SJCRH30 (cell line): Measurements from ENCODE around the gene RIC8B. TPM values are rescaled to one million over a fixed set of nuclear protein-coding genes. Genes with fewer than 3 reads are reported as not detected.

Source experiments
- DNase-seq, 2 experiments: peaks; one replicate each; pipeline ENCODE4 v3.0.0-alpha.2; 2015 to 2020
- H3K27ac ChIP-seq: fragments of 250-450 bp; sonication (Bioruptor Pico); 2 replicates; pipeline ENCODE4 v1.5.1; 2020; ENCODE audit warnings: mild to moderate bottlenecking, moderate library complexity
- H3K27me3 ChIP-seq: fragments of 250-450 bp; sonication (Bioruptor Pico); 2 replicates; pipeline ENCODE4 v1.5.1; 2020; ENCODE audit warnings: mild to moderate bottlenecking, moderate library complexity
- H3K36me3 ChIP-seq: fragments of 250-450 bp; sonication (Bioruptor Pico); 2 replicates; pipeline ENCODE4 v1.5.1; 2020; ENCODE audit warnings: mild to moderate bottlenecking, moderate library complexity
- H3K4me1 ChIP-seq: fragments of 250-450 bp; sonication (Bioruptor Pico); 2 replicates; pipeline ENCODE4 v1.5.1; 2020; ENCODE audit warnings: mild to moderate bottlenecking, moderate library complexity
- H3K4me3 ChIP-seq: fragments of 250-450 bp; sonication (Bioruptor Pico); 2 replicates; pipeline ENCODE4 v1.5.1; 2020; ENCODE audit warnings: mild to moderate bottlenecking, moderate library complexity
- H3K9me3 ChIP-seq: fragments of 250-450 bp; sonication (Bioruptor Pico); replicated peaks from 2 replicates; pipeline ENCODE4 v1.5.1; 2020; ENCODE audit warnings: mild to moderate bottlenecking, moderate library complexity
- total RNA-seq: library from RNA; depleted of rRNA; stranded (reverse); fragments of >200 nt; shearing (Covaris generic); gene quantifications from 2 replicates; pipeline ENCODE4 v1.2.3, GENCODE V29; 2014

The RIC8B gene
- total RNA-seq, 1 experiment from 2014 or later = 14.9 TPM

- Histone ChIP-seq H3K36me3 (peaks cover 18% of the 10 kb centered on the region), H3K4me1 (peaks cover 5% of the 10 kb centered on the region), H3K27ac (no peak overlapping the region), H3K27me3 (no peaks in the 10 kb centered on the region), H3K9me3 (no peaks in the 10 kb centered on the region), H3K4me3 (no peak overlapping the region)
- DNase-seq = peak in 1 of 2 experiments; percentile 6
Measured at GRCh38 chr12:106861984-106862916, 87.8 kb downstream of the RIC8B start.

- no peaks in the 10 kb centered on the region for H3K27me3 ChIP-seq
- peak in 1 of 2 experiments; percentile 9 for DNase-seq
Measured at GRCh38 chr12:106863189-106863588, 88.7 kb downstream of the RIC8B start.

DNA sequence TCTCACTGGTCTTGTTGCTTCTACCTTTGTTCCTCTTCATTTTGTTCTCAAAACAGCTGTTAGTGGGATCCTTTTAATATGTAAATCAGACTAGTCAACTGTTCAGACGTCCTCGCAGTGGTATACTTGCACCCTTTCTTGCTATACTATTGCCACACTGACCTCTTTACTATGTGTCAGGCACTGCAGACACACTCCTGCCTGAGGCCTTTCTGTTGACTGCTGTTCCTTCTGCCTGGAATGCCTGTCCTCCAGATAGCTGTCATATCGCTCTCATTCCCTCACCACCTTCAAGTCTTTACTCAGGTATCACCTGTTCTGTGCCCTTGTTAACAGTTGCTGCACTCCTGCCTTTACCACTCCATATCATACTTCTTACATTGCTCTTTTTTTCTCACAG is 91.2 kb downstream of the RIC8B start:
- Histone ChIP-seq H3K27ac (no peak overlapping the region), H3K36me3 (peaks cover 7% of the 10 kb centered on the region; the same call in 1 of the 2 replicates), H3K27me3 (no peaks in the 10 kb centered on the region), H3K4me1 (peaks cover 5% of the 10 kb centered on the region), H3K4me3 (no peak overlapping the region), H3K9me3 (no peaks in the 10 kb centered on the region)
- DNase-seq = no peak

More at GRCh38 chr12:106863189-106863588, 88.7 kb downstream of the RIC8B start:
- Histone ChIP-seq H3K36me3 (peaks cover 18% of the 10 kb centered on the region), H3K27ac (no peak overlapping the region), H3K4me3 (no peak overlapping the region), H3K9me3 (no peaks in the 10 kb centered on the region), H3K4me1 (peaks cover 5% of the 10 kb centered on the region)

DNA sequence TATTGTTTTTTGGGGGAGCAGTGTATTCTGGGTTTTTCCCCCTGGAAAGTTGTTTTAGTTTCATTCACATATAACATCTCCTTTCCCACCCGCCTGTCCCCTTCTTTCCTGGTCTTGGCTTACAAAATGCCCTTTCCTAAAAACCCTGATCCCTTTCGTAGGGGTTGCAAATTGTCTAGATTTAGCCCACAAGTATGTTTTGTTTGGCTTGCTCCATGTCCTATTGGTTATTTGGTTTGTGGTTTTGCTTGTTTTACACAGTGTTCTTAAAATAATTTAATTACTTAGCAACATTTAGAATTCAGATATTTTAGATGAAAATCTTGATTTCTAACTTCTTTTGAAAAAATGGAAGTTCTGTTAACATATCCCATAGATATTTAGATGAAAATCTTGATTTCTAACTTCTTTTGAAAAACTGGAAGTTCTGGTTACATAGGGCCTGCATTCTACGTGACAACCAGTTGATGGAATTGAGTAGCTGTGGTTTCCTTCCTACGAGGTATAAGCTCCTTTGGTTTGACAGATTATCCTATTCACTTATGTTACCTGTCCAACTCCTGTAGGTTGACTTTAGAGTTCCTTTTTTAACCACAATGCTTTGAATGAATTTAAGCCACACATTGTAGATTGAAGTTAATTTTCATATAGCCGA is 92.1 kb downstream of the RIC8B start:
- Histone ChIP-seq H3K27me3 (no peaks in the 10 kb centered on the region), H3K4me3 (no peak overlapping the region), H3K4me1 (peaks cover 5% of the 10 kb centered on the region), H3K9me3 (no peaks in the 10 kb centered on the region), H3K36me3 (peaks cover 3% of the 10 kb centered on the region; the same call in 1 of the 2 replicates), H3K27ac (no peak overlapping the region)
- DNase-seq = no peak

DNA sequence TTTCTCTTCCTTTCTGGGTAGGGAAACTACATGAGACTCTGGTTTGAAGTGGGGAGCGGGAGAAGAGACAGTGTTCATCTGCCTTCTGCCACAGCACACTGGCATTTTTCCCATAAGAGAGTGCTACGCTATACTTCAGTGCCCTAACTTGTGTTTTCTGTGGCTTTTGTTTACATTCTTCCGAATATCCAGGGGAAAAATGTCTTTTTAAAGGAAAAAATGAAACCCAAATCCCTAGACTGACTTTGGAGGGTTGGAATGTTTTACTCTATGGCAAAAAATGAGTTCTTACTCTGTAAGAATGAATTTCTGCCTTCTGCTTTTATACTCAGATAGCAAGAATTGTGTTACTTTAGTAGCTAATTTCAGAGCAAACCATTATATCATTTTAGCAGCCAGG is 93.2 kb downstream of the RIC8B start:
- no peaks in the 10 kb centered on the region for H3K27me3 ChIP-seq
- no peak for DNase-seq

GRCh38 chr12:106868982-106869700 is 94.7 kb downstream of the RIC8B start:
- no peak overlapping the region for H3K27ac ChIP-seq
- H3K4me1 ChIP-seq = no peaks in the 10 kb centered on the region
- H3K4me3 ChIP-seq = no peak overlapping the region
- H3K9me3 ChIP-seq = no peaks in the 10 kb centered on the region
- no peaks in the 10 kb centered on the region for H3K27me3 ChIP-seq
- H3K36me3 ChIP-seq = 0 out of 2 replicates have a peak, but pooled peaks cover 3% of the 10 kb centered on the region
- DNase-seq = no peak

More for the DNA sequence above, 93.2 kb downstream of the RIC8B start:
- H3K4me3 ChIP-seq = no peak overlapping the region
- H3K27ac ChIP-seq = no peak overlapping the region
- no peaks in the 10 kb centered on the region for H3K9me3 ChIP-seq
- H3K36me3 ChIP-seq = 0 out of 2 replicates have a peak, but pooled peaks cover 2% of the 10 kb centered on the region
- peaks cover 4% of the 10 kb centered on the region for H3K4me1 ChIP-seq

DNA sequence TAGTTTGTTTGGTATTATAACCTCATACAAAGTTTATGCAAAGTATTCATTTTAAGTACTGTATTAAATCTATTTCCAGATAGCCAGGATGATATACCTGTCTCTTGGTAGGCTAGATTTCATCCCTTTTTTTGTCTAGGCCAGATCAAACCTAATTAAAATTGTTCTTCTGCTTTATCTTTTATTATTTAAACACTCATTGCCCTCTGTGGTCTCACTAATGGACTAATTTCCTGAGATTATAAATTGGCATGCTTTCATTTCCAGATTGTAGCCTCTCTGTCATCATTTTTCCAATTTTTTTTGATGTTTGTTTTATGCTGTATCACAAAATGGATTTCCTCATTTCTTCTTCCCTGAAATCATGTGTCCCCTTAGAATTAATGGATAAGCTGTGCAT is 95.6 kb downstream of the RIC8B start:
- Histone ChIP-seq H3K9me3 (no peaks in the 10 kb centered on the region), H3K4me1 (no peaks in the 10 kb centered on the region)

GRCh38 chr12:106871477-106871876 is 97.0 kb downstream of the RIC8B start:
- H3K9me3 ChIP-seq = no peaks in the 10 kb centered on the region
- no peaks in the 10 kb centered on the region for H3K4me1 ChIP-seq
- no peak overlapping the region for H3K4me3 ChIP-seq
- no peak overlapping the region for H3K27ac ChIP-seq
- DNase-seq = no peak
- 0 out of 2 replicates have a peak, but pooled peaks cover 3% of the 10 kb centered on the region for H3K36me3 ChIP-seq
- no peaks in the 10 kb centered on the region for H3K27me3 ChIP-seq

More for the DNA sequence above, 95.6 kb downstream of the RIC8B start:
- Histone ChIP-seq H3K27me3 (no peaks in the 10 kb centered on the region), H3K36me3 (0 out of 2 replicates have a peak, but pooled peaks cover 3% of the 10 kb centered on the region), H3K27ac (no peak overlapping the region), H3K4me3 (no peak overlapping the region)
- no peak for DNase-seq

DNA sequence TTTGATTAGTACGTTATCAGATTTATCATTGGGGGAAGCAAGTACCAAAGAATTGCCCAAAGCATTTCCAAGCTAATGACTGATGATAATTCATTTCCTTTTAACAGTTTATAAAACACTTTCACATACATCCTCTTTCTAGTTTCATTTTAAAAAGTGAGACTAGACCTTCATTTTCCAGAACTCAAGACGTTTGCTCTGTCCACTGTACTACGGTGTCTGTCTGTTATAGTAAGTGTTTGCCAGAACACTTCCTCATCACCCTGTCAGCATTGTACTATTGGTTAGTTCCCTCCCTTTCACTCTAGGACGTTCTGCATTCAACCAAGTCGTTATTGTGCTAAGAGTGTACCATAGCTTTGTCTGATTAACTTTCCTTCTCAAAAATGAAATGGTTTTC is 99.5 kb downstream of the RIC8B start:
- Histone ChIP-seq H3K27ac (no peak overlapping the region), H3K9me3 (no peaks in the 10 kb centered on the region), H3K4me1 (no peaks in the 10 kb centered on the region), H3K4me3 (no peak overlapping the region), H3K36me3 (peaks cover 6% of the 10 kb centered on the region; the same call in 1 of the 2 replicates), H3K27me3 (no peaks in the 10 kb centered on the region)
- DNase-seq = no peak

DNA sequence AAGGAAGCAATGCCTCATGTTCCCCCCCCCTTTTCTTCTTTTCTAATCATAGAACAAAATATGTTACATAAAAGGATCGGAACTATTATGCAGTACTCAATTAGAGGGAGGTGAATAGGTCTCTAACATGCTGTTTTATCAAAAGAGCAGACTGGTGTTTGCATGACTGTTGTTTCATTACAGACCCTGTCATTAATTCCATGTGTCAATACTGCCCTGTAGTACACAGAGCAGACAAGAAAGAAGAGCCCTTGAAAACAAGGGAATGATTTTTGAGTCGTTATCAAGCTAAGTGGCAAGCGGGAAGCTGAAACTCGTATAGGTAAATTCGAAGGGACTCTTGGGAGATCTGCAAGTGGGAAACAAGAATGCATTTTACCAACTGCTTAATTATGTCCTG is 104.3 kb downstream of the RIC8B start:
- Histone ChIP-seq H3K9me3 (no peaks in the 10 kb centered on the region), H3K4me1 (no peaks in the 10 kb centered on the region), H3K27ac (no peak overlapping the region), H3K27me3 (no peaks in the 10 kb centered on the region), H3K4me3 (no peak overlapping the region), H3K36me3 (peaks cover 13% of the 10 kb centered on the region)
- no peak for DNase-seq

DNA sequence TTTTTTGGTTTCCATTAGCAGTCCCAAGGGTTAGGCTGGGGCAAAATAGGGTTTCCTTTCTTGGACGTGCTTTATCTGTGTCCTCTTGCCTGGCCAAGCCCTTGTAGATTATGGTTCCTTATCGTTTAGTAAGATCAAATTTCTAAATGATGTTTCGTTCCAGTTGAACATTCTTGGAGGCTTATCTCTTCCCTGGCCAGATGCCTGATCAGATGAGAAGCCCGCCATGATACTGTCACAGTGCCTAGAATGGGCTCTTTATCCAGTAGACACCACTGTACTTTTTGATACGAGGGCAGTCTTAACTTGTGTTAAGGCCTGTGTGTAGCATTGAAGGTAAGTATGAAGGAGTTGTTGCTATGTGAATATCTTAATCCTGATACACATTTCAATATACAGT is 105.1 kb downstream of the RIC8B start:
- no peak overlapping the region for H3K27ac ChIP-seq
- H3K27me3 ChIP-seq = no peaks in the 10 kb centered on the region
- H3K4me1 ChIP-seq = no peaks in the 10 kb centered on the region
- DNase-seq = no peak
- peaks cover 13% of the 10 kb centered on the region for H3K36me3 ChIP-seq
- no peaks in the 10 kb centered on the region for H3K9me3 ChIP-seq
- no peak overlapping the region for H3K4me3 ChIP-seq

- Histone ChIP-seq H3K4me3 (no peak overlapping the region), H3K4me1 (no peaks in the 10 kb centered on the region), H3K36me3 (peaks cover 13% of the 10 kb centered on the region), H3K27me3 (no peaks in the 10 kb centered on the region), H3K9me3 (no peaks in the 10 kb centered on the region), H3K27ac (no peak overlapping the region)
- DNase-seq = no peak
Measured at GRCh38 chr12:106883426-106883825, 108.9 kb downstream of the RIC8B start.

DNA sequence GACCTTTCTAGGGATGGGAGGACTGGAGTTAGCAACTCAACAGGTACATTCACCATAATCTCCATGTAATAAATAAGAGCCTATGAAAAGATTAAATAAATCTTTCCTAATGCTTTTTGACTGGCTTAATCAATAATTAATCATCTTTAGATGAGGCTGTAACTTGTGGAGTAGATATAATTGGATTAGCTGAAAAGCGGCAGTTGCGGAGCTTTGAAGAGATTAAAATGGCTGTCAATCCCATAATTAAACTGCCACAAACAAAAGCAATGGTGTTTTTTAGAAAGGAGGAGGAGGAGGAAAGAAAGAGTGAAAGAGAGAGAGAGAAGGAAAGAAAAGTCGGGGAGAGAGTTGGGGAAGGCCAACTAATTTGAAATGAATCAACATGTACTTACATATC is 110.5 kb downstream of the RIC8B start:
- H3K4me3 ChIP-seq = no peak overlapping the region
- no peaks in the 10 kb centered on the region for H3K9me3 ChIP-seq
- H3K27me3 ChIP-seq = no peaks in the 10 kb centered on the region
- H3K27ac ChIP-seq = no peak overlapping the region
- no peaks in the 10 kb centered on the region for H3K4me1 ChIP-seq
- DNase-seq = no peak
- H3K36me3 ChIP-seq = peaks cover 5% of the 10 kb centered on the region

- Histone ChIP-seq H3K4me1 (no peaks in the 10 kb centered on the region), H3K27me3 (no peaks in the 10 kb centered on the region), H3K9me3 (no peaks in the 10 kb centered on the region), H3K27ac (no peak overlapping the region), H3K4me3 (no peak overlapping the region), H3K36me3 (peaks cover 3% of the 10 kb centered on the region; the same call in 1 of the 2 replicates)
- no peak for DNase-seq
Measured at GRCh38 chr12:106885541-106886249, 111.2 kb downstream of the RIC8B start.
